Renal cortex interstitium (tissue), 11 donors: ENCODE data around the gene AKT3. TPM values are rescaled to one million over a fixed set of nuclear protein-coding genes. Genes with fewer than 3 reads are reported as not detected.

Experiments
- DNase-seq, 11 donors: peaks; one replicate each; pipeline ENCODE4 v3.0.0-alpha.2; 2013; ENCODE audit warnings: low read depth in 9 of 11, low spot score in 4 of 11; ENCODE audit errors: extremely low read depth in 1 of 11
- polyA plus RNA-seq, 3 donors: library from polyadenylated mRNA; unstranded; fragments of 120-200 nt; gene quantifications; one replicate each; pipeline ENCODE4 v1.2.1, GENCODE V29; 2013; ENCODE audit not compliant: insufficient read length in 3 of 3

The AKT3 gene
- polyA plus RNA-seq, 3 donors, result 20.9 to 31.9 (median 24.4) TPM

DNA sequence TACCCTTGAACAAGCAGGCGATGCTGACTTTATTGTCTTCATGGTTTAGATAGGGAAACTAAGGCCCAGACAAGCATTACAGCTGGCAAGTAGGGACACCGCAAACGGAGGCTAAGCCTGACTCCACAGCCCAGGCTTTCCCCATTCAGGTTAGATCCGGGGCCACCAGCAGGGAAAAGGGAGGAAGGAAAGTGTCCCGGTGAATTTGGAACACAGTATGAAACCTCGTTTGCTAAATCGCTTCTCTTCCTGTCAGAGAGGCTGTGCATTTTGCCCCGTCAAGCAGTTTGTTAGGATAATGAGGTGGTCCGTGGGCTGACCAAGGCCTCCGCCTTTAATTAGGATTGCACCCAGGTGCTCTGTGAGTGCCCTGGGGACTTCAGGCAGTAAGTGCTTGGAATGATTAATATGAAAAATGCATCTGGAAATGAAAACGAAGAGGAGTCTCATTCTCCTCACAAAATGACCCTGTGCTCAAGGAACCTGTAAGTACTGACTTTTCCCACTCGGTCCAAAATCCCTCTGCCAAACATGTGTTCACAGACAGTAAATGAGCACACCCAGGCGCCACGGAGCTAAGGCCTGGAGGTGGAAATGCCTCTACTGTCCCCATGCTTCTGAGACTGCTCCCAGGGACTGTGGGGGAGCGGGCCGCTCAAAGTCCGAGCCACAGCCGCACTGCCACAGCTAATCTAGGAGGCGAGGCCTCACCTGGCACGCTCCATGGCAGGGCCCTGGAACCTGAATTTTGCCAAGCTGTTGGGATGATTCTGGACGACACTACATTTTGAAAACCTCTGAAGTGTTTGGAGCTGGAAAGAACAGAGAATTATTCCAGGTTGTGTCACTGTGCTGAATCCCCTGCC, 360.1 kb downstream of the AKT3 start:
- no peak for DNase-seq

DNA sequence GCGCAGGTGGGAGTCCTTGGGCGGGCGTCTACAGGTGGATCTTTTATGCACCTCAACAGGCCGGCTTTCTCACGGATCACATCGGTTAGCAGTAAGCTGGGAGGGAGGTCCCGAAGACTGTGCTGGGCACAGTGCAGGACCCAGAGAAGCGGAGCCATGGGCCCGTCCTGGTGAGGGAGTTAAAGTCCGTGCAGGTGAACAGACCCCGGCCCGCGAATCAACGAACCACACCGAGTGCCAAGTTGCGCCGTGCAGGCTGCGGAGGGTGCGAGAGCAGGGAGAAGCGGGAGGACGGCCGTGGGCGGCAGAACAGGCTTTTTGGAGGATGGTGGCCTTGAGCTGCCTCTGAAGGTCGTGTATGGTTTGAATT, 360.9 kb downstream of the AKT3 start:
- DNase-seq, result no peak

DNA sequence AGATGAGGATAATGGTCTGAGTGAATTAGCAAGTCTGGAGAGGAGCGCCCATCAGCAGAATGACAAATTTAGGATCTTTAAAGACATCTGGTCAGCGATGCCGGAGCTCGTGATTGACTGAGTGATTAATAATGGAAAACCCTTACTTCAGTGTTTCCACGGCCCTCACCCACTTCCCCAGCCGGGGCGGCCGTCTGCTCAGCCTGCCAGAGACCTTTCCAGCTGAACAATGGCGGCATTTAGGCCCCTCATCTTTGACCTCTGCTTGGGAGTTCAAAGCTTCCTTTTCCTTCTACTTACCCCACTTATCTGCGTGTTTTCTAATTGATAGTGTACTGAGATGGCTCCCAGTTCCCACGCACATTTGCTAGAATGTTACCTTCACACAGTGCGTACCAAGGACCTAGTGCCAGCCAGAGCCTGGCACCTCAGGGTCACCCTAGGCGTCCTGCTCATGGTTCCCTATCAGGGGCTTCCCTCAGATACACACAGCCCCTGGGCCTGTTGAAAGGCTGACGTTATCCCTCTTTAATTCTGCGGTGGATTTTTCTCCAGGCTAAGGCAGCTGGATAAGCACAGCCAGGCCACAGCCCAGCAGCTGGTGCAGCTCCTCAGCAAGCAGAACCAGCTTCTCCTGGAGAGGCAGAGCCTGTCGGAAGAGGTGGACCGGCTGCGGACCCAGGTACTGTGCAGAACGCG, 361.4 kb downstream of the AKT3 start:
- DNase-seq, result no peak

DNA sequence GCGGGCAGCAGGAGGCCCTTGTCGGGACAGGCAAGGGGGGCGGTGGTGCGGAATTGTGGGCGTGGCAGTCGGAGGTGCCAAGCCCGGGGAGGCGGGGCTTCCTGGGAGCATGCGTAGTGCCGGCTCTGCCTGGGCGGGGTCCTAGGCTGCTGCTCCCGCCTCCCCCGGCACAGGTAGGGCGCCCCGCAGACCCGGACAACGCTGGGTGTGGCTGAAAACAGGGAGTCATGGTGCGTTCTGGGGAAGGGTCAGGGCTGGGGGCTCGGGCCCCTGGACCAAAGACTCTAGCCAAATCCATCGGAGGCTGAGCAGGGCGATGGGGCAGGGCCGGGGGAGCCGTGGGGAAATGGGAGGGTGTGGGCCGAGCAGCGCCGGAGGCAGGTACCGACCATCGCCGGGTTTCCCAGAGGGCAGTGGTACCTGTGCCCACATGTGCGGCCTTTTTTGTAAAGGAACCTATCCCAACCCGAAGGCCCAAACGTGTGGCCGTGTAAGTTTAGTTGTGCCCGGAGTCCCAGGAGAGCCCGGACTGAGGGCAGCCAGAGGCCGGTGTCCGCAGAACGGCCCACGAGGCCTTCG, 362.3 kb downstream of the AKT3 start:
- DNase-seq, result no peak

DNA sequence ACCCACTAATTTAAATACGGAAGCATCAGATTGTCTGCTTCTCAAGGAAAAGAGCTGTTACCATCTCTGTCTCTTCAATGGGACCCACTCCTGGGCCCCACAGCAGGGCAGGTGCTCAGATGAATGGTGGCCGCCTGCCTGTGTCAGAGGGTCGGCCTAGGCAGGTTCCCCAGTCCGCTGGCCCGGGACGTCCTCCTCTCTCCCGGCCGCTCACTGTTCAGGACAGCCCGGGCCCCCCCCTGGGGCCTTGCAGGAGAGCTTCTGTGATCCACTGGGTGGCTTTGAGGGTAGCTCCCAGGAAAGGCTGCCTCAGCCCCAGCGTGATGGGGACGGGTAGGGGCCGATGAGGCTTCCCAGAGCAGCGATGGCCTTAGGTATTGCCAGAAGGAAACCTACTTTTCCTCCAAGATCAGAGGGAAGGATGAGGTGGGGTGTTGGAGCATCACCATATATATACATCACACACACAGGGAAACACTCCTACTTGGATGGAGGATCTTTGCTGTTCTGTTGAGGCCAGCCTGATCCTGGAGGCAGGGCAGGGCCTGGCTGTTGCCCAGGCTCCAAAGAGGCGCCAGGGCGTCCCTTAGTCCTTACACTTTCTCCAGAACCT, 362.9 kb downstream of the AKT3 start:
- DNase-seq, result no peak

DNA sequence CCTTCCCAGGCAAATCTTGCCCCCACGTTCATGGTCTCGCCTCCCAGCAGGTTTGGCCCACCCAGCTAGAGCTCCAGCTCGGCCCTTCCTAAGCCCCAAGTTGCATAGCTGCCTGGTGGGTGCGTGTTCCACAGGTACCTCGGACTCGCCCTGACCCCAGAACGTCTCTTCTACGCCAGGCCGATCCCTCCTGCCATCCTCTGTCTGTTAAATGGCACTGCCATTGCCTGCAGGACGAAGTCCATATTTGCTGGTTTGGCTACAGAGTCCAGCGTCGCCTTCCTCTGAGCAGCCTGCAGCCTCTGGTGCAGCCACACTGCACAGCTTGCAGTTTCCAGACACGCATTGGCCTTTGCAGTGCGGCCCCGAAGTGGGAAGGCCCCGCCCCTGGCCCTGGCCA, 366.1 kb downstream of the AKT3 start:
- DNase-seq, result no peak

DNA sequence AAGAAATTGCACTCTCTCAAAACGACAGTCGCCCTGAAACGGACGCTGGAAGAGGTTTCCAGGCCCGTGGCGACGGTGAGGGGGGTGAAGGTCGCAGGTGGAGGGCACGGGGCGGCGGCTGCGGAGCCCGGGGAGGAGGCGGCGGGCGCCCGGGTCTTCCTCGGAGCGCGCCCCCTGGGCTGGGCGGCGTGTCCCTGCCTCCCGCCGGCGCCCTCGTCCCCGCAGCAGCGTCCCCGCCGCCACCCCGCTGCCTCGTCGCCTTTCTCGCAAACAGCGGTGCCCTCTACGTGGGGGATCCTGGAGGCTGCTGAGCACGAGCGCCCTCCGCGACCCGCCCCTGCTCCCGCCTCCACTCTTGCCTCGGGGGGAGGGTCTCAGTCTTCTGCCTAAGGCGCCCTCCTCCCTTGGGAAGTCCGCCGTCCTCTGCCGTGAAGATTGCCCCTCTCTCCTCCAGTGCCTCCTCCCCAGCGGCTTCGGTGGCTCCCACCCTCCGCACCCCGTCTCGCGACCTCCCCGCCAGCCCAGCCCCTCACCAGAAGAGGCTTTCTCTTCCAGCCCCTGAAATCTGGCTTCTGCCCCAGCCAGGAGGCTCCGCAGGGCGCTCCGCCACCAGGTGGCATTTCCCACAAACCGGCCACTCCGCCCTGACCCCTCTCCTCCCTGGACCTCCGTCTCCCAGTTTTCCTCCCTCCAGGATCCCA, 366.8 kb downstream of the AKT3 start:
- DNase-seq, result no peak

DNA sequence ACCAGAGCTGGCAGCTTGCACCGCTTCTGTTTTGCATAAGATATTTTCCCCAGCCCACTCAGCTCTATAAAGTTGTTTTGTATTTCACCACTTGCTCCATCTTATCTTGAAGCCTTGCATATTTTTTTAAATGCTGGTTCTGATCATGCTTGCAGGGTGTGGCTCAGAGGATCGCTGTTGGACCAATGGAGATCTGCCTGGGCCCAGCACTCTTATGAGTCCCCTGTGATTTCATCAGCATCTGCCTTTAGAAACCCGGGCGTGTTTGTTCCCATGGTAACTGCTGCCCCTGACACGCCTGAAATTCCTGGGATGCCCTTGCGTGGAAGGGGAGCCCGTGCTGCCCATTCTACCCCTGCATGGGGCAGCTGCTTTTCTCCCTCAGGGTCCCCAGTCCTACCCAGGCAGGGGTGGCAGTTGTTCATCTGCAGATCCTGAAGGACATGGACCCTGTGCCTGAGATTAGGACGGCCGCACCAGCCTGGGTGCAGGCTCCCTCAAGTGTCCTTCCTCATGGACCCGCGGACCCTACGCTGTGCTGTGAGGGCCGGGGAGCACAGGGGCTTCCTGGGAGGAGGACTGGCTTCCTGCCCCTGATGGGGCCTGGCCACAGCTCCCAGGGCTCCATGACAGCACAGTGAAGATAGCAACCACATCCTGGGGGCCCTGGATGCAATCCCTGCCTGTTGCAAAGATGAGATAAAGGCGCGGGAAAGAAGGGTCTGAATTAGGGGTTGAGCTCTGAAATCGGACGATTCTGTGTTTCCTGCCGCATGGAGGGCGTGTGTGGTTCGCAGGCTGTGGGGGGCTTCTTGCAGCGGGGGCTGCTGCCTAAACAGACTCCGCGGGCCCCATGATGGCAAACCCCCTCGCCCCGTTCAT, 367.7 kb downstream of the AKT3 start:
- DNase-seq, result no peak

DNA sequence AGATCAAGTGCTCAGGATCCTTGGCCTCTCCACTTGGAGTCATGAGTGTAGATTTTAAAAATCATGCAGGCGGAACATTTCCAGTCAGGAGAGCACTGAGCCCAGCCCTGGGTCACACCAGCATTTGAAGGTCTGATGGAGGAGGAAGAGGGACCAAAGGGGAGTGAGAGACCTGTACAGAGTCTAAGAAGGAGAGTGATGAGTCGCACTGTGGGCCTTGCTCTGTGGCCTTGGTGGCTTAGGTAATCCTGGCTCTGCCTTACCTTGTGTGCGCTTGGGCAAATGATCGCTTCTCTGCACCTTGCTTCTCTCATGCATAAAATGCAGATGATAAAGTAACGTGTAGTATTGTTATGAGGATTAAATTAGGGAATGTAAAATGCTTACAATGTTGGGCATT, 368.9 kb downstream of the AKT3 start:
- no peak for DNase-seq

DNA sequence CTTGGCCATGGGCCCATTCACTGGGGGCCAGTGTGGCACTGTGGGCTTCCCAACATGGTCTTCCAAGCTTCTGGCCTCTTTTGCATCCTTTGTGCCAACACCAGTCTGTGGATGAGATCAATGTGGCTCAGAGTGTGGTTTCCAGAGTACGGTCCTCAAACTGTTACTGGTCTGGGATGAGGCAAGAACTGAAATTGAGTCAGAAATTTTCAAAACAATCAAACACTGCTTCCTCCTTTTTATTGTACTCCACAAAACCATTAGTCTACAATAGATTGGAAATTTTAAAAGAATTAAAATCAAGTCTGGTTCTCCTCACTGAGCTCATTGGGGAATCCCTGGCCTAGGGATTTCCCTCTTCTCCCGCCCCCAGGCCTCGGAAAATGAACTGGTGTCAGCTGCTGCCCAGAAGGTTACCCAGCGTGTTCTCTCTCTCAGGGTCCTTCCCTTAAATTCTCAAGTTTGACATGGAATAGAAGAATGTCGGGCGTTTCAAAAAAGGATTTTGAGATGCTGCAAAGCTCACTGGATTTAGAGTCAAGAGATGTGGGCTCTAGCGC, 372.2 kb downstream of the AKT3 start:
- DNase-seq, result no peak

DNA sequence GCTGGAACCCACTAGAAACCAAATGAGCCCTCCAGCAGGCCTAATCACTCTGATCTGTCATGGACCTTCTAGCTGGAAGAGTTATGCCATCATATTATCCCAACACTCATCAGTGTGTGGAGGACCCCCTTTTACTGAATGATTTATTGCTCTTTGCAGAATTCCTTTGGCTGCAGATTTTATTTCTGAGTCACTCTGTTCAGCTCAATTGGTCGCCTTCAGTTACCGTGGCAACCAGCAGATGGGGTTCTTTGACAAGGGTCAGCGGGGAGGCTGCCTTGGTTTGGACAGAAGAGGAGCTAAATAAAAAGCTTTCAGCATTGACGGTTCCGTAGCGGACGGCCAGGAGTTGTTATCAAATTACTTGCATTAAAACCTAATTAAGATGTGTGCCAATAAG, 374.1 kb downstream of the AKT3 start:
- no peak for DNase-seq

DNA sequence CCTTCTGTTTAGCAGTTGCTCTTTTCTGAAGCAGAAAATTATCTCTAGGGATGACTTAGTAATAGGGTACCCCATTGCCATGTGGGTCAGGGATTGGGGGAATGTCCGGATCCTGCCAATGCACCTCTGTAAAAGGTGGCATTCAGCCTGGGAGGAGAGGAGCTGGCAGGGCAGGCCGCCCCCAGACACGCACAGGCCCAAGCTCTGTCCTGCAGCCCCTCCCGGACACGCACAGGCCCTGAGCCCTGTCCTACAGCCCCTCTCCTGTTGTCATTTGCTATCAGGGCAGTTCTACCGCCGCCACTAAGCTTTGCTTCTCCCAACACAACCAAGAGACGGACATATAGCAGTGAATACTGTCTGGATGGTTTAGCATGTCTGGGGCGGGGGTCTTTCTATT, 375.1 kb downstream of the AKT3 start:
- DNase-seq, result no peak

DNA sequence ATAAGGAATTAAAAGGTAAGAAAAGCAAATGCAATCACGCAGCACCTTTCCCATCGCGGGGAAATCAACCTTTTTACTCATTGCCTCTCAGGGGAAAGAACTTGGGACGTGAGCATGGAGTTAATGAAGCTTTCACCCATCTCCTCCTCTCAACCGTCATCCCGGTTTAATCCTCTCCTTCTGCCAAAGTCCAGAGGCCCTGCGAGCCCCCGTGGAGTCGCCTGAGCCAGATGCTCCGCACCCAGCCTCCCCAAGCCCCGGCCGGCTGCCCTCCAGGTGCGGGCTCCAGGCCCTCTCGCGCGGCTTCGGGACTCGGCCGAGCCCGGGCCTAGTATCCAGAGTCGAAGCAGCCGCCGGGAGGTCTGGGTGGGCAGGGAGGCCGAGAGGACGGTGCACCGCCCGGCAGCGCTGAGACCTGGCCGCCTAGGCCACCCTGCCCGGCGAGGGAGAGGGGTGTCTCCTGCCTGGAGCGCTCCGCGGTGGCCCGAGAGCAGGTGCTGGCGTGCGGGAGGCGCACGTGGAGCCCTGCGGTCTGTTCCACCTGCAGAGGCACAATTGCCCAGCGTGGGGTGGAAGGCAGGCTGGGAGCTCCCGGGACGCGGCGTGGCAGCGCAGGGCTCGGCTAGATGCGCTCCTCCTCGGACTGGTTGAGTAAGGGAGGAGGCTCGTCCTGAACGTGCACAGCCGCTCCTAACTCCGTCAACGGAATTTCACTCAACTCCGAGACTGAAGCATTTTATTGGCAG, 375.7 kb downstream of the AKT3 start:
- no peak for DNase-seq

DNA sequence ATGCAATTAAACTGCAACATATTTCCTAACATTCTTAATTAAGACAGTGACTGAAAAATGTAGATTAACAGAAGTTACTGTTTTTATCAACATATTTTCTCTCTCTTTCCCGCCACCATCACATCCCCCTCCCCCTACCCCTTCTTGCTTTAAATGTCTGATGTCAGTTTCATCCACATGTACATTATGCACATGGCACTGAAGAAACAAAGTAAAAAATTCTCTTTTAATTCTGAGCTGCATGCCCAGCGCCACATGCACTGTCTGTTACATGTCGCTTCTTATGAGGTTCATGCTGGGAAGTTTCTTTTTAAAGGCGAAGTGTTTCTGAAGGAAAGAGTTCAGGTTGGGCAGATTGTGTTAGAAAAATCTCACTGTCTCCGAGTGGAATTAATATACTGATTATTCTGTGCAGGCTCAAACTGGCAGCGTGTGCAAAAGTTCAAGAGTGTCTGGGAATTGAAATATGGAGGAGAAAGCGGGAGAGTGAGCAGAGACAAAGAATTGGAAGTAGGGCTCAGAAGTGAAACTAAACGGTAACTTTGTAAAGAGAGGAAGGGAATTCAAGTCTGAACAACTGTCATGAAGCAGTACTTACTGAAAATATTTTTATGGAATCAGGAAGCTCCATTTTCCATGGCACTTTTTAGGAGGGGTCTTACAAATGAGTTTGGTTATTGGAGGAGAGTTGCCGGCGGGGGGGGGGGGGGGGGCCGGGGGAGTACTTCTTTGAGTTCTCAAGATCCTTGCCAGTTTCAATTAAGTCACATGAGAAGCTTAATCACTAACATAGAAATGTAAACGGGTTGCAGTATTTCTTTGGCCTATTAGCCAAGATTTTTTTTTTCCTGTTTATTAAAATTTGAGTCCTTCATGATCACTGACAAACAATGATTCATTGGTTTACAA, 376.6 kb downstream of the AKT3 start:
- DNase-seq, result no peak

DNA sequence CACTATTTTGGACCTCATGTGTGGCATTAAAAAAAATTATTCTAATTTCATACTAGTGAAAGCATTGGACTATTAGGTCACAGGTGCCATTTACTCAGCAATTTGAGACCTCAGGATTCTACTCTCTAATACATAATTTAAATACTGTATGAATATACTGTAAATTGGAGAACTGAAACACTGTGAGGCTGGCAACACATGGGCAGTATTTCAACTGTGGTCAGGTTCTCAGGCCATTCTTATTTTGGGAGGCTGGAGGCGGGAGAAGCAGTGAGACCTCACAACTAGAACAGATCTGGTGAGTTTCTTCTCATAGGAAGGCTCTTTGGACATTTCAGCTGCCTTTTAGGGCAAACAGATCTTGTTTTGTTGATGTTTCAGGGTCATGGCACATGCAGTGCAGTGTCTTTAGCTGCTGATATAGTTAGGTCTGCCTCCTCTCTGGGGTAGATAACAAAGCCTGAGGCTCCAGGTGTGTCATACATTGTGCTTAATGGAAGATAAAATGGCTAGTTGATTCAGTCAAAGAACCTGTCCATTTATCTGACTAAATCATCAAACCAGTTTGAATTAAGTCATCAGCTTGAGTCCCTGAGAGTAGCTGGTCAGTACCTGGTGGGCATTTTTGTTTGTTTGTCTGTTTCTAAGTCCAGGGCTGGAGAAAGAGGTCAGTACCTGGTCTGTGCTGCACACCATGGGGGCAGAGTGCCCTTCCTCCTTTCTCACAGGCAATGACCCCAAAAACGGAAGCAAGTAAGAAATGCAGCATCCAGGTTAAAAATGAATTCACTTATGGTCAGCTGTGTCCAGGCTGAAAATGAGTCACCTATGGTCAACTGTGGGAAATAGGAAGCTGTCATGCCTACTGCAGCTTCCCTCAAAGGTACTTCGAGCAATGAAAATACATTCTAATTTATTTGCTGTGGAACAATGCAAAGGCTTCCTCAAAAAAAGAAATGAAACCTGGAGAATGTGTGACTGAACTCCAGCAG, 378.0 kb downstream of the AKT3 start:
- DNase-seq, result no peak
